H9 (cell line): ENCODE results near the gene LINGO1. TPM values are rescaled to one million over a fixed set of nuclear protein-coding genes. Genes with fewer than 3 reads are reported as not detected.

ENCODE experiments used
- DNase-seq: peaks from one replicate; pipeline ENCODE4 v3.0.0-alpha.2; 2017
- H2AFZ ChIP-seq: one replicate; pipeline ENCODE4 v1.6.1; 2013; ENCODE audit warnings: mild to moderate bottlenecking, low read length, control low read depth, moderate library complexity
- H2AK5ac ChIP-seq: 2 replicates; pipeline ENCODE4 v1.6.1; 2013; ENCODE audit warnings: low read length, control low read depth, mixed read lengths; ENCODE audit not compliant: insufficient read length
- H2BK120ac ChIP-seq: one replicate; pipeline ENCODE4 v1.6.1; 2013; ENCODE audit warnings: low read depth, mild to moderate bottlenecking, low read length, control low read depth, inconsistent platforms; ENCODE audit not compliant: poor library complexity, severe bottlenecking
- H2BK12ac ChIP-seq: 2 replicates; pipeline ENCODE4 v1.6.1; 2013; ENCODE audit warnings: low read length, control low read depth, mixed read lengths, low read depth; ENCODE audit not compliant: insufficient read length
- H2BK15ac ChIP-seq: 2 replicates; pipeline ENCODE4 v1.6.1; 2013; ENCODE audit warnings: low read depth, low read length, control low read depth
- H2BK20ac ChIP-seq: one replicate; pipeline ENCODE4 v1.6.1; 2013; ENCODE audit warnings: low read depth, mild to moderate bottlenecking, low read length, control low read depth, inconsistent platforms; ENCODE audit not compliant: poor library complexity, severe bottlenecking
- H2BK5ac ChIP-seq: 2 replicates; pipeline ENCODE4 v1.6.1; 2013; ENCODE audit warnings: low read length, control low read depth, mixed read lengths; ENCODE audit not compliant: insufficient read length
- H3K14ac ChIP-seq: 2 replicates; pipeline ENCODE4 v1.6.1; 2013; ENCODE audit warnings: low read length, control low read depth; ENCODE audit not compliant: insufficient read depth
- H3K18ac ChIP-seq: 2 replicates; pipeline ENCODE4 v1.6.1; 2013; ENCODE audit warnings: low read depth, mild to moderate bottlenecking, mixed read lengths, low read length, control low read depth; ENCODE audit not compliant: insufficient read length
- H3K23ac ChIP-seq: 2 replicates; pipeline ENCODE4 v1.6.1; 2013; ENCODE audit warnings: low read length, control low read depth, mixed read lengths, low read depth; ENCODE audit not compliant: insufficient read length
- H3K23me2 ChIP-seq: 2 replicates; pipeline ENCODE4 v1.6.1; 2013; ENCODE audit warnings: low read depth, mild to moderate bottlenecking, mixed read lengths, low read length, control low read depth; ENCODE audit not compliant: insufficient read length, poor library complexity, severe bottlenecking
- H3K27ac ChIP-seq: 2 replicates; pipeline ENCODE4 v1.5.1; 2013; ENCODE audit warnings: low read length, control low read depth, mixed read lengths, low read depth; ENCODE audit not compliant: insufficient read length
- H3K27me3 ChIP-seq: 2 replicates; pipeline ENCODE4 v1.6.1; 2013; ENCODE audit warnings: low read length, control low read depth, inconsistent platforms; ENCODE audit not compliant: insufficient read depth
- H3K4ac ChIP-seq: 2 replicates; pipeline ENCODE4 v1.6.1; 2013; ENCODE audit warnings: low read depth, mild to moderate bottlenecking, control low read depth, inconsistent platforms, low read length, moderate library complexity
- H3K4me1 ChIP-seq: 2 replicates; pipeline ENCODE4 v1.6.1; 2013; ENCODE audit warnings: low read length, control low read depth, inconsistent platforms; ENCODE audit not compliant: insufficient read depth
- H3K4me2 ChIP-seq: 2 replicates; pipeline ENCODE4 v1.6.1; 2013; ENCODE audit warnings: low read length, control low read depth, mixed read lengths; ENCODE audit not compliant: insufficient read length, insufficient read depth
- H3K56ac ChIP-seq: 2 replicates; pipeline ENCODE4 v1.6.1; 2013; ENCODE audit warnings: low read depth, mild to moderate bottlenecking, mixed read lengths, low read length, control low read depth; ENCODE audit not compliant: insufficient read length
- H3K79me1 ChIP-seq: 2 replicates; pipeline ENCODE4 v1.6.1; 2013; ENCODE audit warnings: low read depth, mild to moderate bottlenecking, moderate library complexity, low read length, control low read depth, inconsistent platforms; ENCODE audit not compliant: insufficient read depth, poor library complexity, severe bottlenecking
- H3K79me2 ChIP-seq: 2 replicates; pipeline ENCODE4 v1.6.1; 2013; ENCODE audit warnings: low read length, control low read depth, inconsistent platforms; ENCODE audit not compliant: insufficient read depth
- H3K9ac ChIP-seq: 2 replicates; pipeline ENCODE4 v1.6.1; 2013; ENCODE audit warnings: low read length, control low read depth, mixed read lengths; ENCODE audit not compliant: insufficient read length; ENCODE audit errors: extremely low read depth
- H3K9me3 ChIP-seq: one replicate; pipeline ENCODE4 v1.6.1; 2013; ENCODE audit warnings: low read depth, low read length, inconsistent platforms; ENCODE audit not compliant: control insufficient read depth
- H3T11ph ChIP-seq: one replicate; pipeline ENCODE4 v1.6.1; 2013; ENCODE audit warnings: mild to moderate bottlenecking, low read length, control low read depth, inconsistent platforms
- H4K20me1 ChIP-seq: one replicate; pipeline ENCODE4 v1.6.1; 2013; ENCODE audit not compliant: control insufficient read depth, insufficient read length, insufficient read depth
- H4K5ac ChIP-seq: 2 replicates; pipeline ENCODE4 v1.6.1; 2013; ENCODE audit warnings: low read depth, mild to moderate bottlenecking, mixed read lengths, low read length, control low read depth; ENCODE audit not compliant: insufficient read length
- H4K8ac ChIP-seq: replicated peaks from 2 replicates; pipeline ENCODE4 v1.6.1; 2013; ENCODE audit warnings: low read length, control low read depth, mixed read lengths, low read depth; ENCODE audit not compliant: insufficient read length
- H4K91ac ChIP-seq: 2 replicates; pipeline ENCODE4 v1.6.1; 2013; ENCODE audit warnings: low read depth, mild to moderate bottlenecking, moderate library complexity, mixed read lengths, low read length, control low read depth; ENCODE audit not compliant: insufficient read length
- H3K27ac Mint-ChIP-seq, 3 experiments: 2 replicates in 2 of 3; 3 replicates in 1 of 3; pipeline ENCODE4 v1.8.0; 2020 to 2021; ENCODE audit warnings: mixed read lengths in 3 of 3, mild to moderate bottlenecking in 1 of 3, moderate library complexity in 1 of 3
- H3K27me3 Mint-ChIP-seq: 2 replicates; pipeline ENCODE4 v1.8.0; 2021; ENCODE audit warnings: low read depth, mild to moderate bottlenecking, moderate library complexity, mixed read lengths
- H3K36me3 Mint-ChIP-seq, 3 experiments: 2 replicates in 2 of 3; 3 replicates in 1 of 3; pipeline ENCODE4 v1.8.0; 2020 to 2021; ENCODE audit warnings: low read depth in 3 of 3, mixed read lengths in 3 of 3; ENCODE audit not compliant: insufficient read depth in 1 of 3
- H3K4me1 Mint-ChIP-seq, 2 experiments: 2 replicates each; pipeline ENCODE4 v1.8.0; 2020; ENCODE audit warnings: mixed read lengths in 2 of 2
- H3K4me3 Mint-ChIP-seq, 2 experiments: 2 replicates in 1 of 2; 3 replicates in 1 of 2; pipeline ENCODE4 v1.8.0; 2020 to 2021; ENCODE audit warnings: mild to moderate bottlenecking in 2 of 2, mixed read lengths in 2 of 2, moderate library complexity in 1 of 2
- H3K9me3 Mint-ChIP-seq, 2 experiments: 2 replicates in 1 of 2; 3 replicates in 1 of 2; pipeline ENCODE4 v1.8.0; 2020; ENCODE audit warnings: mild to moderate bottlenecking in 2 of 2, mixed read lengths in 2 of 2, moderate library complexity in 1 of 2
- CTCF ChIP-seq: fragments of 200-600 bp; sonication (generic); conservative IDR thresholded peaks from 3 replicates; pipeline ENCODE4 v1.8.0; 2021; ENCODE audit warnings: antibody characterized with exemption, mild to moderate bottlenecking
- WGBS: extraction: QIAGEN DNeasy Blood & Tissue Kit; methylation state at CpG from one replicate; pipeline ENCODE4 v1.1.7; 2013; ENCODE audit warnings: missing lambda C conversion rate, low lambda C conversion rate, mixed read lengths; ENCODE audit not compliant: insufficient read length; ENCODE audit errors: extremely low coverage; 5-methylcytosine and 5-hydroxymethylcytosine counted together
- total RNA-seq: library from RNA; stranded (reverse); gene quantifications from 2 replicates; pipeline ENCODE4 v1.2.1, GENCODE V29; 2021

The LINGO1 gene
- total RNA-seq, 1 experiment from 2014 or later, result 41.6 TPM

- no peak overlapping the region for H3K9ac ChIP-seq
- WGBS, result no CpG with 5 or more reads among the region's 48 CpGs
- H4K20me1 ChIP-seq, result no peaks in the 10 kb centered on the region
- no peak overlapping the region for H4K5ac ChIP-seq
- H3K4me2 ChIP-seq, result no peak overlapping the region
- no peak overlapping the region for H2BK5ac ChIP-seq
- H3K4ac ChIP-seq, result no peak overlapping the region
- no peaks in the 10 kb centered on the region; the same call in 1 of the 2 replicates for H3K4me1 ChIP-seq
- H2AFZ ChIP-seq, result no peak overlapping the region
- H3K56ac ChIP-seq, result no peak overlapping the region
- H2BK20ac ChIP-seq, result no peak overlapping the region
- no peak for DNase-seq
- H3K9me3 ChIP-seq, result no peaks in the 10 kb centered on the region
- no peak overlapping the region for H2AK5ac ChIP-seq
- no peaks in the 10 kb centered on the region for H3K9me3 Mint-ChIP-seq
- no peak overlapping the region for H3K14ac ChIP-seq
- no peak overlapping the region for H3K18ac ChIP-seq
- no peaks in the 10 kb centered on the region for H3K79me2 ChIP-seq
- H2BK12ac ChIP-seq, result no peak overlapping the region
- no peak overlapping the region; a peak in 1 of 5 replicates for H3K4me3 Mint-ChIP-seq
- peaks cover 13 to 28% (median 13%) of the 10 kb centered on the region in 3 experiments; a peak in 6 of 7 replicates for H3K36me3 Mint-ChIP-seq
- no peak overlapping the region for H2BK15ac ChIP-seq
- H3T11ph ChIP-seq, result no peak overlapping the region
- no peak overlapping the region for H3K23ac ChIP-seq
- no peak overlapping the region for H3K27ac Mint-ChIP-seq
- TF ChIP-seq CTCF, result no peak
- H3K27me3 ChIP-seq, result no peaks in the 10 kb centered on the region
- H3K79me1 ChIP-seq, result no peaks in the 10 kb centered on the region
- H3K27ac ChIP-seq, result no peak overlapping the region
- peaks cover 29 to 45% of the 10 kb centered on the region in 2 experiments for H3K4me1 Mint-ChIP-seq
- H4K91ac ChIP-seq, result no peak overlapping the region
- H3K23me2 ChIP-seq, result no peaks in the 10 kb centered on the region
- no peaks in the 10 kb centered on the region; the same call in 1 of the 2 replicates for H3K27me3 Mint-ChIP-seq
- H4K8ac ChIP-seq, result no peak overlapping the region
- no peak overlapping the region for H2BK120ac ChIP-seq
These were observed 18.4 kb downstream of the LINGO1 start for GRCh38 chr15:77614251-77614806.
